Measurements from ENCODE around the gene CCNT1. TPM values are rescaled to one million over a fixed set of nuclear protein-coding genes. Genes with fewer than 3 reads are reported as not detected.

Gene CCNT1
- 38.9 and 42.0 TPM in 2 replicates for total RNA-seq

DNA sequence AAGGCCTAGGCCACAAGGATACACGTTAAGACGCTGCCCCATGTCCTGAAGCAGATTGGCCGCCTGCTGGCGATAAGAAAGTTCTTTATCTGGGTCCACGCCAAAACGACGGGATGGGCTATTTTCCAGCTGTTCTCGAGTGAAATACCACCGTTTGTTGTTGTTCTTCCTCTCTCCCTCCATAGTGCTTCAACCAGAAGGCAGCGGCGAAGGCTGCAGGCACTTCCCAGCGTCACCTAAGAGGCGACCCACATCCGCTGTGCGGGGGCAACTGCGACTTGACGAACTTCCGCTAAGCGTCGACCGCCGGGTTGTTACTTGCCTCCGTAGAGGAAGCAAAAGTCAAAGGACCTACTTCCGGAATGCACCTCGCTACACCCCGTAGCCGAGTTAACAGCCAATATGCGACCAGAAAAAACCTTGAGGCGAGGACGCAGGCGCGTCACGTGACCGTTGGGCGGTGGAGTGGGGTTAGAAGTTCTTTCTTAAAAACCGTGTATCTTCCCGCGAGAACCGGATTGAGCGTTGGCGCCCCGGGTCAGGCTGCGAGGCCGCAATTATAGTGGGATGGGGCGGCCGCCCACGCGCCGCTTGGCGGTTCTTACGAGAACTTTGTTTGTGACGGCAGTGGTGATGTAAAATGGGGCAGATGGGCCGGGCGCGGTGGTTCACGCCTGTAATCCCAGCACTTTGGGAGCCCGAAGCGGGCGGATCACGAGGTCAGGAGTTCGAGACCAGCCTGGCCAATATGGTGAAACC lies at the start of gene CCNT1:
Gene CCNT1, minus strand, starts transcription at position 215 of the 759 bp plus-strand sequence. Its CDS starts 32 bp downstream, at position 183.

GRCh38 chr12:48681710-48682532 lies 34.6 kb downstream of the CCNT1 start, which contains the start of gene KANSL2:
Gene KANSL2, minus strand, starts transcription at chr12:48682238. Its CDS starts 606 bp downstream, at chr12:48681632.

Other genes starting within 250 kb of the CCNT1 start
- not detected in 2 replicates for gene ANP32D, start 244.1 kb downstream of the CCNT1 start, total RNA-seq
- 3.5 and 5.1 TPM in 2 replicates for gene C12orf54, start 234.2 kb downstream of the CCNT1 start, total RNA-seq
- not detected in 2 replicates for gene OR8S1, start 191.1 kb downstream of the CCNT1 start, total RNA-seq
- not detected in 2 replicates for gene LALBA, start 146.7 kb downstream of the CCNT1 start, total RNA-seq
- gene KANSL2, start 34.5 kb downstream of the CCNT1 start, total RNA-seq: 61.7 and 87.1 TPM in 2 replicates
- gene ADCY6, start 72.4 kb upstream of the CCNT1 start, total RNA-seq: 19.1 and 38.7 TPM in 2 replicates
- 7.5 and 19.0 TPM in 2 replicates for gene CACNB3, start 101.8 kb upstream of the CCNT1 start, total RNA-seq
- 67.0 and 95.1 TPM in 2 replicates for gene DDX23, start 135.5 kb upstream of the CCNT1 start, total RNA-seq
- 0.78 and 4.1 TPM in 2 replicates for gene RND1, start 149.2 kb upstream of the CCNT1 start, total RNA-seq
- 6.2 and 20.5 TPM in 2 replicates for gene FKBP11, start 208.8 kb upstream of the CCNT1 start, total RNA-seq
- gene ARF3, start 240.8 kb upstream of the CCNT1 start, total RNA-seq: 30.8 and 46.3 TPM in 2 replicates

Data from nasal cavity respiratory epithelium epithelial cell of viscerocranial mucosa (primary cell).